ENCODE measurements around the gene RNF123. TPM values are rescaled to one million over a fixed set of nuclear protein-coding genes. Genes with fewer than 3 reads are reported as not detected.

Gene RNF123
- total and polyA plus RNA-seq, 4 donors = 22.2 to 45.0 (median 23.1) TPM

GRCh38 chr3:49699281-49699979 is 10.1 kb downstream of the RNF123 start:
- no peak for DNase-seq

GRCh38 chr3:49700014-49700413 is 10.7 kb downstream of the RNF123 start:
- DNase-seq (no peak), ATAC-seq (ENCODE audit: insufficient read depth, low FRiP score) (no peak)
- WGBS, 2 donors = 87 to 92% methylated on average over 8 of the region's 8 CpGs
- Histone ChIP-seq H3K9ac (ENCODE audit: insufficient read depth in 1 of 2, low read length in 2 of 2) (no peak overlapping the region), H3K36me3 (ENCODE audit: control insufficient read depth in 4 of 4, insufficient read depth in 4 of 4, low read length in 4 of 4) (peaks cover 0 to 48% (median 24%) of the 10 kb centered on the region in 4 donors), H3K4me3 (no peak overlapping the region), H3K27me3 (ENCODE audit: control insufficient read depth in 3 of 3, insufficient read depth in 3 of 3, low read length in 2 of 3) (no peaks in the 10 kb centered on the region), H3K4me1 (ENCODE audit: control insufficient read depth in 5 of 5, insufficient read depth in 5 of 5, low read length in 5 of 5) (peaks cover 0 to 5% (median 0%) of the 10 kb centered on the region in 5 donors), H3K9me3 (ENCODE audit: control insufficient read depth in 4 of 4, insufficient read depth in 3 of 4, low read length in 3 of 4) (no peaks in the 10 kb centered on the region), H3K27ac (ENCODE audit: low read depth in 1 of 2, low read length in 1 of 2) (no peak overlapping the region)
- no peak for TF ChIP-seq CTCF (IDR thresholded peaks at IDR 0.05; ENCODE audit: control extremely low read depth, extremely low read depth)

More at GRCh38 chr3:49699281-49699979, 10.1 kb downstream of the RNF123 start:
- Histone ChIP-seq H3K4me1 (ENCODE audit: control insufficient read depth in 5 of 5, insufficient read depth in 5 of 5, low read length in 5 of 5) (peaks cover 0 to 5% (median 0%) of the 10 kb centered on the region in 5 donors), H3K4me3 (no peak overlapping the region), H3K27me3 (ENCODE audit: control insufficient read depth in 3 of 3, insufficient read depth in 3 of 3, low read length in 2 of 3) (no peaks in the 10 kb centered on the region), H3K36me3 (ENCODE audit: control insufficient read depth in 4 of 4, insufficient read depth in 4 of 4, low read length in 4 of 4) (peaks cover 0 to 43% (median 24%) of the 10 kb centered on the region in 4 donors), H3K9ac (ENCODE audit: insufficient read depth in 1 of 2, low read length in 2 of 2) (no peak overlapping the region), H3K27ac (ENCODE audit: low read depth in 1 of 2, low read length in 1 of 2) (no peak overlapping the region), H3K9me3 (ENCODE audit: control insufficient read depth in 4 of 4, insufficient read depth in 3 of 4, low read length in 3 of 4) (no peaks in the 10 kb centered on the region)
- WGBS, 2 donors = 88 to 91% methylated on average over 15 to 16 of the region's 16 CpGs
- ATAC-seq (ENCODE audit: insufficient read depth, low FRiP score) = no peak
- TF ChIP-seq CTCF (IDR thresholded peaks at IDR 0.05; ENCODE audit: control extremely low read depth, extremely low read depth) = no peak

- no peak for DNase-seq
- 86 to 90% methylated on average over 11 to 13 of the region's 13 CpGs for WGBS, 2 donors
- H3K27ac ChIP-seq (ENCODE audit: low read depth in 1 of 2, low read length in 1 of 2) = no peak overlapping the region
- no peak for TF ChIP-seq CTCF (IDR thresholded peaks at IDR 0.05; ENCODE audit: control extremely low read depth, extremely low read depth)
- H3K4me1 ChIP-seq (ENCODE audit: control insufficient read depth in 5 of 5, insufficient read depth in 5 of 5, low read length in 5 of 5) = peaks cover 0 to 5% (median 0%) of the 10 kb centered on the region in 5 donors
- H3K9ac ChIP-seq (ENCODE audit: insufficient read depth in 1 of 2, low read length in 2 of 2) = no peak overlapping the region
- peaks cover 0 to 53% (median 24%) of the 10 kb centered on the region in 4 donors for H3K36me3 ChIP-seq (ENCODE audit: control insufficient read depth in 4 of 4, insufficient read depth in 4 of 4, low read length in 4 of 4)
- H3K9me3 ChIP-seq (ENCODE audit: control insufficient read depth in 4 of 4, insufficient read depth in 3 of 4, low read length in 3 of 4) = no peaks in the 10 kb centered on the region
- no peak overlapping the region for H3K4me3 ChIP-seq
- no peaks in the 10 kb centered on the region for H3K27me3 ChIP-seq (ENCODE audit: control insufficient read depth in 3 of 3, insufficient read depth in 3 of 3, low read length in 2 of 3)
- ATAC-seq (ENCODE audit: insufficient read depth, low FRiP score) = no peak
Measured at GRCh38 chr3:49700453-49701128, 11.2 kb downstream of the RNF123 start.
